Suppressor macrophage treated with lipopolysaccharide for 1 hour (primary cell): Measurements from ENCODE around the gene TRAF3IP3.

Experiments used
- DNase-seq, 3 donors: peaks; one replicate each; pipeline ENCODE4 v3.0.0-alpha.2; 2020 to 2022

Gene TRAF3IP3

GRCh38 chr1:209802117-209802779, 46.4 kb downstream of the TRAF3IP3 start:
- DNase-seq, result no peak

DNA sequence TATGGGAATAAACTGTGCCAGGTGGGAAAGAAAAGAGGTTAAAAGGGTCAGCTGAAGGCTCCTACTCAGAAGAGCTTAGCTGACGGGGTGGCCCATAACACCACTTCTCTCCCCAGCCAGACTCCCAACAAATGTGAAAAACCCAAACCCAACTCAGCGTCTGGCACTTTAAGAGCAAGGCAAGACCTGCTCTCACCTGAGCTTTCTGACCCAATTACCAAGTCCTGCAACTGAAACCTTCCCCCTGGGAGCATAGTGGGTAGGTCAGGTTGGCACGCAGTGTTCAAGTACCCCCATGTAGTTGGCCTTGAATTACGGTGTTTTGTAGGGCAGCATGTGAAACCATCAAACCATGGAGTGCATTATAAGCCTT, 46.9 kb downstream of the TRAF3IP3 start:
- DNase-seq, result no peak

DNA sequence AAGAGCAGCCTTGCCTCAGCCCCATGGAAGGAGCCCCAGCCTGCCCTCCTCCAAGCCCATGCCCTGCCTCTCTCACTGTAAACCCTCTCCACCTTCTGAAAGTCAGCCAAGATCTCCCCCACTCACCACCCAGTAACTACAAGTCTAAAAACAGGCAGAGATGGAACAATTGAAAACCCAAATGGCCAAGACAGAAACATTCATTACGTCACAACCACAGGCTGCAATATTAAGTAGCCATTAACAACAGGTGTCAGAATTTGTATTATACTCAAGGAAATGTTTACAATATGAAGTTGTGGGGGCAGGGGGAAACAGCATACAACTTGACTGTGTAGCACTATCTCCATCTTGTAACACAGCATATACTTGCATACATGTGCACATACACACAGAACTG, 47.7 kb downstream of the TRAF3IP3 start:
- DNase-seq, result no peak

DNA sequence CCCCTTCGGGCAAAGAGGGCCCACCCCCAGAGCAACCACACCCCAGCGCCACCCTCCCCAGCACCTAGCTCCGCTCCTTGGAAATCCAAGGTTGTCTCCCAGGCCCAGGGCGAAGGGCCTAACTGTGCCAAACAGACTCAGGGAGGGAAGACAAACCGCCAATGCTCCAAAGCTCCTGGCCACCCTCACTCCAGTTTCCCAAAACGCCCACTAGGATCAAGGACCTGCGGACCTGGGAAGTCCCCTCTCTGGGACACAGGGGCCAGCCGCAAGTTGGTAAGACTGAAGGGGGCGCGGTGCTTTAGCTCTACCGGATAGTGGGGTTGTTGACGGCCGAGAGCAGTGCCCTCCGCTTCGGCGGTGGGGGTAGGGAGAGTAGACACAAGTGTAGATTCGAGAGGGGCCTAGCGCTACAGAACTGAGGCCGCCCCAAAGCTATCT, 49.5 kb downstream of the TRAF3IP3 start:
- DNase-seq, result no peak

DNA sequence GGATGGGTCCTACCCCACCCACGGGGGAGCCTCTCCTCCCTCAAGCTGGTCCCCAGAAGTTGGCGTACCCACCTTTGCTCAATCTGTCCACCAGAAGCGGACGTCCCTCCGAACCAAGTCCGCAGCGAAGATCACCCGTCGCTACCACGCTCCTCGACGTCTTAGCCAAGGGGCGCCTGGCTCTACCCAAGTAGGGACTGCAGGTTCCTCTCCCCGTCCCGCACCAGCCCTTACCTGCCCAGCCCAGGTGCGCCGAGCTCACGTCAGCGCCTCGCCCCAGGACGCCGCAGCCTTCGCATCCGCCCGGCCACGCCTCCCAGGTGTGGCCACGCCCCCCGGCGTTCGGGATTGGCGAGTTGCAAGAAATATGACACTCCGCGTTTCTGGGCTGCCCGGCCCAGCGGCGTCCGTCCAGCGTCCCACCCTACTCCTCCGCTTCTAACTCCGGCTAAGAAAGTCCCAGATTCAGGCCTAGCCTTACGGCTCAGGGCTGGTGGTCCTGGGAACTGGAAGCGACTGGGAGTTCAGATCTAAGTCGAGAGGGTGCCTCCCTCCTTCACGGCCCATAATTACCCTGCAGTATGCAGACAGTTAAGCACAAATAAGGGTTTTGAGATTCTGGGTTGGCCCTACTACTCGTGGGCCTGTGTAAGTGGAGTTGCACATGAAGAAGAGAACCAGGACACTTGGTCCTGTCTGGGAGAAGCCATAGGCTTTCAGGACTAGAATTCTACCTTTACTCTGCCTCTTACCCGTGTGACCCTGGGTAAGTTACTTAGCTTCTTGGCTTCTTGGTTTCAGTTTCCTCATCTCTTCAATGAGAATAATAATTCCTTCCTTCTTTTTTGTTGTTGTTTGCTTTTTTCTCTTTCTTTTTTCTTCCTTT, 50.3 kb downstream of the TRAF3IP3 start, which contains the start of gene IRF6:
Gene IRF6, minus strand, starts transcription at position 268 of the 886 bp plus-strand sequence. CDS start 4,729 bp downstream, outside the sequence.
- peak; percentile 79 to 92 (median 84) for DNase-seq

GRCh38 chr1:209807509-209807908, 51.7 kb downstream of the TRAF3IP3 start:
- no peak for DNase-seq

GRCh38 chr1:209808059-209808581, 52.3 kb downstream of the TRAF3IP3 start:
- peak; percentile 85 to 91 (median 88) for DNase-seq

GRCh38 chr1:209809611-209810010, 53.8 kb downstream of the TRAF3IP3 start:
- no peak for DNase-seq

GRCh38 chr1:209810783-209811182, 54.9 kb downstream of the TRAF3IP3 start:
- no peak for DNase-seq

- DNase-seq, result no peak
Measured at GRCh38 chr1:209813902-209814301, 58.0 kb downstream of the TRAF3IP3 start.

DNA sequence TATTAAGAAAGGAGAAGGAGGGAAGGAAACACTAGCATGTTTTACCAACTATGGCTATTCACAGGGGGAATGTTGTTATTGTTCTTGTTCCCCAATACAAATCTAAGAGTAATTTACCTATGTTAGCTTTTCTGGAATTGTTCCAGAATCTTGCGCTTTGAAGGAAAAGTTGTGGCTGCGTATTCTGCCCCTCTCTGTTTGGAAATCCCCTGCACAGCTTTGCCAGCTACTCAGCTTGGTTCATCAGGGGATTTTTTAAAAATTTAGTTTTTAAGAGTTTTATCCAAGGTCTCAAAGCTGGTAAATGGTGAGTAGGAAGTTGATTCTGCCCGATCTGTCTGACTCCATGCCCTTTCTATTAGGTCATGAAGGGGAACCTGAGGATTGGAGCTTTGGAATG, 59.6 kb downstream of the TRAF3IP3 start:
- DNase-seq, result peak; percentile 20 to 45 (median 29)

DNA sequence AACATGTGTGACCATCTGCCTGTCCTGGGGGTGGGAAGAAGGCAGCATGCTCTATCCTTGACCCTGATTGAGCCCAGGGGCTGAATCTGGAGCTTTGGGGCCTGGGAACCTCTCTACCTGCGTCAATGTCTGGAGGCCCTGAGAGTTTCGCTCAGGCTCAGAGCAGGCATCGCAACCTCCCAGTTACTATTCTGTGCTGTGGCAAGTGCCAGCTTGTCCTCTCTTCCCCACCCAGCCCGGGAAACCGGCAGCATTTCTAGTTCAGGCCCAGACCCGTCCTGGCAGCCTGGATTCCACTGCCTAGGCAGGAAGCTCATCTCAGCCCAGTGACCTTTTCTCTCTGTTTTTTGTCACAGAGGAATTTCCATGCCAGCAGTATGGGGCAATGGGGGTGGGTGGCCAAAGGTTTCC, 60.1 kb downstream of the TRAF3IP3 start:
- DNase-seq, result peak; percentile 24 to 36 (median 33)

DNA sequence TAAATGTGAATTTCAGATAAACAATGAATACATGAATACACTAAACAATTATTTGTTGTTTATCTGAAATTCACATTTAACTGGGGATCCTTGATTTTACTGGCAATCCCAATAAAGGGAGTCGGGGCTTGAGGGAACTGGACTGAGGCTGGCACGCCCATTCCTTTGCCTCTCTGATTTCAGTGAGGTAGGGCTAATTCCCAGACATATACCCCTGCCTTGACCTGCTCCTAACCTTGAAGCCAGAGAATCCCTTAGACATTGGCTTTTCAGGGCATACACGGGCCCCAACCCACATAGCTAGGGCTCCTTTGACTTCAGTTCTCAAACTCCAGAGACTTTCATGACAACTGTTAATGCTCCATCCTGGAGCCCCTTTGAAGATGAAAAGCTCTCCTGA, 61.1 kb downstream of the TRAF3IP3 start:
- no peak for DNase-seq

GRCh38 chr1:209817691-209818090, 61.8 kb downstream of the TRAF3IP3 start:
- no peak for DNase-seq

- DNase-seq, result no peak
Measured at GRCh38 chr1:209819058-209819457, 63.2 kb downstream of the TRAF3IP3 start.

- no peak for DNase-seq
Measured at GRCh38 chr1:209820986-209821385, 65.1 kb downstream of the TRAF3IP3 start.

DNA sequence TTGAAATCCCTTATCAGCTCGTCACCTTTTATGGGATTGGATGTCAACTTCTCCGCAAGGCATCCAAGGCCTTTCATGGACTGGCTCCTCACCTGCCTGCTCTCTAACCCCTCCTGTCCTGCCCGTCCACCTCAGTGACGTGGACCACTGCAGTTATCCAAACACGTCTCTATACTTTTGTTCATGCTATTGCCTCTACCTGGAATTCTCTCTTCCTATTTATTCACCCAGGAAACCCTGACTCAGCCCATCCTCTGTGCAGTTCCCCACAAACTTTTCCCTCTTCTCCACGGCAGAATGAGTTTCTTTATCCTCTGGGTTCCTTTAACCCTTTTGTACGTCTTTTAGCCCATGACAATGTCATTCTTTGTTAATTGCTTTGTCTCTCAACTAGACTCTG, 66.9 kb downstream of the TRAF3IP3 start:
- no peak for DNase-seq

DNA sequence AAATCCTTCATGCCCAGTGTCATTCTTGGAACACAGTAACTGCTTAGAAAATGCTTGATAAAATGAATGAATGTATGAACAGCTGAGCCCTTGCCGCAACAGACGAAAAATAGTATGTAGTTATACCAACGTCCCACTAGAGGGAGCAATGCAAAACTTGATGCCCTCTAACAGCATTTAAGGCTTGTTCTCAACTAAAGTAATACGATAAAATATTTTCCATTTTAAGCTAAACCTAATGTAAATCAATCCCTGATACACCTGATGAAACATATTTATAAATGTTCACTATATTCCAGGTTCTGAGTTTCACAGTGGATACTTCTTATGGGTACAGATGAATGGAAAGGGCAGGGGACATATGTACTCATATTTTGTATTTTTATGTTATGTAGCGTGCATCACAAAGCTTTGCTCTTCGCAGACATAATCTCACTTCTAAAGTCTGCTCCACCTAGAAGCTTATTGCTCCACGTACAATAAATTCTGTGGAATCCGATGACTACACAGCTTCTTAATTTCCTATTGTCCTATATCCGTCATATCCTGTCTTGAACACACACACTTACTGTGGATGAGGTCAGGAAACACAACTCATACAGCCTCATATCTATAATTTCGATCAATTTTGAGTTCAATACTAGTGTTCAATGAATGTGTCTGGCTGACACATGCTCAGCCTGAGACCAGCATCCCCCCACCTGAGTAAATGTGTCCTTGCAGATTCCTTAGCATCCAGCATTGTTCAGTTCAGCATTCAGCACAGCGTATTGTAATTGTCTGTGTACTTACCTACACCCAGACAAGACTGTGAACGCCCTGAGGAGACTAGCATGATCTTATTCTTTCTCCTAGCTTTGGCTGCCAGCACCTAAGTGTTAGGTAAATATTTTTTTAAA, 67.5 kb downstream of the TRAF3IP3 start:
- DNase-seq, result peak; percentile 50 to 75 (median 61)

GRCh38 chr1:209825591-209826434, 70.0 kb downstream of the TRAF3IP3 start:
- no peak for DNase-seq

- peak; percentile 97 to 100 (median 99) for DNase-seq
Measured at GRCh38 chr1:209827384-209828262, 71.8 kb downstream of the TRAF3IP3 start, which contains the start of gene UTP25. TSS of gene UTP25 (plus strand) at chr1:209827972. CDS start at chr1:209828064, 92 bp downstream.
